ENCODE results near the gene ESRRA. TPM values are rescaled to one million over a fixed set of nuclear protein-coding genes. Genes with fewer than 3 reads are reported as not detected.
A peak's percentile ranks its signal among the peaks of the same experiment; 100 is the strongest.

The ESRRA gene
- total and polyA plus RNA-seq, 2 of the 8 experiments (the other 6 are each of a cell fraction or from before 2014, with no cell fraction given): 18.2 to 37.0 TPM

GRCh38 chr11:64275031-64275800 is 30.1 kb upstream of the ESRRA start:
- H3K9me3 ChIP-seq (ENCODE audit: insufficient read depth in 2 of 2, low read depth in 1 of 2, low read length in 1 of 2): no peaks in the 10 kb centered on the region

More at GRCh38 chr11:64275031-64275800, 30.1 kb upstream of the ESRRA start:
- Histone ChIP-seq H3K27ac (ENCODE audit: low read depth, low read length) (no peak overlapping the region), H4K5ac (ENCODE audit: insufficient read length, low read depth, low read length) (no peak overlapping the region), H3K56ac (replicated peaks; ENCODE audit: insufficient read length, low read depth, low read length) (no peak overlapping the region), H2BK120ac (replicated peaks; ENCODE audit: low read depth, low read length) (no peak overlapping the region), H2AK5ac (ENCODE audit: low read depth, low read length) (no peak overlapping the region), H3K23me2 (ENCODE audit: low read depth, low read length) (0 out of 2 replicates have a peak, but pooled peaks cover 2% of the 10 kb centered on the region), H2BK20ac (ENCODE audit: low read length) (no peak overlapping the region), H3K4me1 (replicated peaks in 1 of 4; ENCODE audit: control insufficient read depth in 3 of 4, insufficient read depth in 4 of 4, low read length in 3 of 4) (peaks cover 0 to 5% (median 2%) of the 10 kb centered on the region in 4 experiments; a peak in 1 of 7 replicates), H2AFZ (ENCODE audit: low read length) (no peak overlapping the region), H2BK12ac (ENCODE audit: low read depth, low read length) (no peak overlapping the region), H3K18ac (ENCODE audit: extremely low read depth, low read length) (no peak overlapping the region), H3K36me3 (ENCODE audit: control insufficient read depth in 2 of 4, insufficient read depth in 4 of 4, low read length in 3 of 4) (no peaks in the 10 kb centered on the region; a peak in 1 of 8 replicates), H3K4me3 (ENCODE audit: extremely low read depth in 1 of 4, insufficient read depth in 2 of 4, low read depth in 3 of 4, low read length in 4 of 4) (no peak overlapping the region), H3K9ac (replicated peaks in 1 of 4; ENCODE audit: extremely low read depth in 1 of 4, low read depth in 3 of 4, low read length in 3 of 4) (no peak overlapping the region), H3K79me2 (ENCODE audit: control insufficient read depth in 1 of 2, insufficient read depth in 2 of 2, low read length in 2 of 2) (0 out of 4 replicates have a peak, but pooled peaks cover 0 to 4% of the 10 kb centered on the region in 2 experiments), H3K14ac (ENCODE audit: insufficient read length) (no peak overlapping the region), H3K4me2 (ENCODE audit: insufficient read depth in 1 of 2, low read depth in 2 of 2, low read length in 2 of 2) (no peak overlapping the region), H3K4ac (replicated peaks; ENCODE audit: insufficient read length, low read depth, low read length) (no peak overlapping the region), H4K91ac (replicated peaks; ENCODE audit: insufficient read length, low read length) (no peak overlapping the region), H4K20me1 (replicated peaks in 1 of 2; ENCODE audit: control insufficient read depth in 1 of 2, insufficient read depth in 2 of 2, low read length in 2 of 2) (no peaks in the 10 kb centered on the region), H3K27me3 (replicated peaks in 1 of 4; ENCODE audit: control insufficient read depth in 3 of 4, extremely low read depth in 1 of 4, insufficient read depth in 3 of 4, low read length in 3 of 4) (no peaks in the 10 kb centered on the region), H3K79me1 (ENCODE audit: low read depth, low read length) (no peaks in the 10 kb centered on the region; the same call in 1 of the 2 replicates), H4K8ac (ENCODE audit: extremely low read depth, insufficient read depth, low read length) (no peak overlapping the region), H3K23ac (ENCODE audit: insufficient read length) (no peak overlapping the region), H2BK5ac (ENCODE audit: low read depth, low read length) (peak overlapping the region; percentile 35; the same call in 1 of the 2 replicates), H2BK15ac (ENCODE audit: low read length) (no peak overlapping the region)
- 80% methylated on average over 15 of the region's 15 CpGs; no CpG with 5 or more reads in 1 of the 2 experiments for WGBS, 2 experiments (ENCODE audit: extremely low coverage in 1 of 2, insufficient coverage in 1 of 2, insufficient read length in 1 of 2, insufficient replicate concordance in 2 of 2, low coverage in 1 of 2, low lambda C conversion rate in 2 of 2, missing lambda C conversion rate in 1 of 2)
- ChIA-PET CTCF (ENCODE audit: partially characterized antibody) (interaction anchor here (0.6 to 13.7 kb wide), 7 partner anchors 12 to 90 kb away, joined by 3 to 168 read pairs (median 5); partner anchors contain the start of genes CATSPERZ, ESRRA and PLCB3), POLR2A (ENCODE audit: partially characterized antibody) (interaction anchor here (0.6 to 1.8 kb wide), 5 partner anchors 17 to 42 kb away, joined by 3 to 6 read pairs (median 3); partner anchors contain the start of genes PRDX5 and TRMT112)
- DNase-seq (ENCODE audit: low read depth in 1 of 2, low spot score in 2 of 2) (no peak), FAIRE-seq (no peak)
- TF ChIP-seq FOSL1 (IDR thresholded peaks at IDR 0.05; ENCODE audit: insufficient read depth, low read depth, low read length): no peak
- TF ChIP-seq EGR1 (IDR thresholded peaks at IDR 0.05; ENCODE audit: borderline replicate concordance, low read depth, low read length): no peak
- TF ChIP-seq CHD1 (IDR thresholded peaks at IDR 0.05; ENCODE audit: low read depth, low read length): no peak
- no peak for TF ChIP-seq RXRA (IDR thresholded peaks at IDR 0.05; ENCODE audit: insufficient read depth, low read depth, low read length)
